MM.1S (cell line): ENCODE measurements around the gene AP1S2.
"Not testable (repeated sequence)": the region's sequence is repeated elsewhere in the genome, so short reads cannot be mapped to it uniquely, and the experiment has no call there.

Experiments
- DNase-seq: peaks from one replicate; pipeline ENCODE4 v3.0.0-alpha.2; 2015
- H2AFZ ChIP-seq: fragments of 300-600 bp; sonication (generic); 2 replicates; pipeline ENCODE4 v1.6.0; 2016; ENCODE audit warnings: antibody characterized with exemption, low read length
- H3F3A ChIP-seq: fragments of 300-600 bp; sonication (generic); 2 replicates; pipeline ENCODE4 v1.6.1; 2016; ENCODE audit warnings: mild to moderate bottlenecking, antibody characterized with exemption, low read length, moderate library complexity, mixed read lengths; ENCODE audit not compliant: insufficient read depth
- H3K27ac ChIP-seq: fragments of 300-600 bp; sonication (generic); 2 replicates; pipeline ENCODE4 v1.5.1; 2016; ENCODE audit warnings: mild to moderate bottlenecking, low read length
- H3K27me3 ChIP-seq: fragments of 300-600 bp; sonication (generic); replicated peaks from 2 replicates; pipeline ENCODE4 v1.6.0; 2016; ENCODE audit warnings: low read length; ENCODE audit not compliant: insufficient read depth
- H3K36me3 ChIP-seq: fragments of 300-600 bp; sonication (generic); replicated peaks from 2 replicates; pipeline ENCODE4 v1.6.1; 2016; ENCODE audit warnings: mild to moderate bottlenecking, low read length, mixed read lengths; ENCODE audit not compliant: insufficient read depth
- H3K4me1 ChIP-seq: fragments of 300-600 bp; sonication (generic); 2 replicates; pipeline ENCODE4 v1.6.1; 2016; ENCODE audit warnings: low read length, mixed read lengths
- H3K4me2 ChIP-seq: fragments of 300-600 bp; sonication (generic); 2 replicates; pipeline ENCODE4 v1.6.0; 2016; ENCODE audit warnings: low read depth, low read length
- H3K4me3 ChIP-seq: fragments of 300-600 bp; sonication (generic); 2 replicates; pipeline ENCODE4 v1.5.1; 2016; ENCODE audit warnings: low read length, mixed read lengths
- H3K79me2 ChIP-seq: fragments of 300-600 bp; sonication (generic); 2 replicates; pipeline ENCODE4 v1.6.1; 2016; ENCODE audit warnings: mixed run types, low read length, mixed read lengths
- H3K9ac ChIP-seq: fragments of 300-600 bp; sonication (generic); 2 replicates; pipeline ENCODE4 v1.6.1; 2016; ENCODE audit warnings: low read length, mixed read lengths
- H3K9me2 ChIP-seq: fragments of 300-600 bp; sonication (generic); replicated peaks from 2 replicates; pipeline ENCODE4 v1.6.1; 2016; ENCODE audit warnings: mild to moderate bottlenecking, low read length, mixed read lengths; ENCODE audit not compliant: insufficient read depth
- H3K9me3 ChIP-seq: fragments of 300-600 bp; sonication (generic); replicated peaks from 2 replicates; pipeline ENCODE4 v1.6.1; 2016; ENCODE audit warnings: mild to moderate bottlenecking, low read length, mixed read lengths; ENCODE audit not compliant: insufficient read depth
- H4K20me1 ChIP-seq: fragments of 300-600 bp; sonication (generic); 2 replicates; pipeline ENCODE4 v1.6.1; 2016; ENCODE audit warnings: mild to moderate bottlenecking, low read length, moderate library complexity, mixed read lengths; ENCODE audit not compliant: insufficient read depth
- CTCF ChIP-seq: fragments of 300-600 bp; sonication (generic); IDR thresholded peaks from 2 replicates; pipeline ENCODE4 v1.5.1; 2016; ENCODE audit warnings: antibody characterized with exemption, low read length, mixed read lengths
- EZH2 ChIP-seq: fragments of 300-600 bp; sonication (generic); optimal IDR thresholded peaks from 2 replicates; pipeline ENCODE3; 2017; ENCODE audit warnings: low read depth, mild to moderate bottlenecking, antibody characterized with exemption, low read length, mixed read lengths
- EZH2phosphoT487 ChIP-seq: fragments of 300-600 bp; sonication (generic); IDR thresholded peaks from 2 replicates; pipeline ENCODE4 v1.6.1; 2018; ENCODE audit warnings: antibody characterized with exemption, low read length

AP1S2 gene

GRCh38 chrX:15882704-15883539 lies 28.3 kb upstream of the AP1S2 start:
- H3K4me3 ChIP-seq: no peak overlapping the region

GRCh38 chrX:15881381-15881897 lies 26.8 kb upstream of the AP1S2 start:
- no peak for TF ChIP-seq EZH2
- H2AFZ ChIP-seq: no peak overlapping the region
- no peak for DNase-seq
- no peaks in the 10 kb centered on the region for H3K9me3 ChIP-seq
- no peaks in the 10 kb centered on the region for H4K20me1 ChIP-seq
- no peak overlapping the region for H3K9ac ChIP-seq
- H3K9me2 ChIP-seq: no peaks in the 10 kb centered on the region
- H3K4me2 ChIP-seq: no peak overlapping the region
- peaks cover 18% of the 10 kb centered on the region for H3K4me1 ChIP-seq
- no peaks in the 10 kb centered on the region for H3K79me2 ChIP-seq
- H3K4me3 ChIP-seq: no peak overlapping the region
- no peaks in the 10 kb centered on the region for H3F3A ChIP-seq
- H3K36me3 ChIP-seq: no peaks in the 10 kb centered on the region
- no peaks in the 10 kb centered on the region for H3K27me3 ChIP-seq
- H3K27ac ChIP-seq: no peak overlapping the region

More at GRCh38 chrX:15882704-15883539, 28.3 kb upstream of the AP1S2 start:
- TF ChIP-seq EZH2 (no peak), CTCF (no peak), EZH2phosphoT487 (no peak)
- Histone ChIP-seq H3K79me2 (no peaks in the 10 kb centered on the region), H3F3A (no peaks in the 10 kb centered on the region), H3K4me2 (peak overlapping the region; percentile 50; the same call in 1 of the 2 replicates), H3K4me1 (peaks cover 18% of the 10 kb centered on the region), H3K27me3 (no peaks in the 10 kb centered on the region), H3K9me2 (no peaks in the 10 kb centered on the region), H3K27ac (peak overlapping the region; percentile 52; the same call in 1 of the 2 replicates), H3K36me3 (no peaks in the 10 kb centered on the region), H2AFZ (0 out of 2 replicates have a peak overlapping the region, but pooled peaks have one; percentile 39), H3K9me3 (no peaks in the 10 kb centered on the region), H3K9ac (no peak overlapping the region), H4K20me1 (no peaks in the 10 kb centered on the region)
- peak; percentile 46 for DNase-seq

GRCh38 chrX:15877914-15878313 lies 23.3 kb upstream of the AP1S2 start:
- DNase-seq, H4K20me1 ChIP-seq, H3K4me3 ChIP-seq, H3K27ac ChIP-seq, H3F3A ChIP-seq, H3K4me1 ChIP-seq, H3K4me2 ChIP-seq, H3K36me3 ChIP-seq, H3K9me2 ChIP-seq, H3K9me3 ChIP-seq, H2AFZ ChIP-seq, H3K9ac ChIP-seq, H3K27me3 ChIP-seq, H3K79me2 ChIP-seq: not testable (repeated sequence)

GRCh38 chrX:15877380-15877779 lies 22.8 kb upstream of the AP1S2 start:
- Histone ChIP-seq H3K9ac (no peak overlapping the region), H3K27ac (no peak overlapping the region), H3F3A (no peaks in the 10 kb centered on the region), H3K9me3 (no peaks in the 10 kb centered on the region), H3K27me3 (no peaks in the 10 kb centered on the region), H3K4me3 (no peak overlapping the region), H4K20me1 (no peaks in the 10 kb centered on the region), H3K36me3 (no peaks in the 10 kb centered on the region), H2AFZ (no peak overlapping the region), H3K79me2 (no peaks in the 10 kb centered on the region), H3K4me1 (peaks cover 4% of the 10 kb centered on the region; the same call in 1 of the 2 replicates), H3K4me2 (no peak overlapping the region), H3K9me2 (no peaks in the 10 kb centered on the region)
- TF ChIP-seq EZH2phosphoT487 (no peak), EZH2 (no peak), CTCF (no peak)
- no peak for DNase-seq
